ENCODE results near the gene LRRC74B.
"Not testable (repeated sequence)": the region's sequence is repeated elsewhere in the genome, so short reads cannot be mapped to it uniquely, and the experiment has no call there.

Gene LRRC74B

GRCh38 chr22:21032868-21033688, 12.7 kb upstream of the LRRC74B start:
- no peak for DNase-seq

DNA sequence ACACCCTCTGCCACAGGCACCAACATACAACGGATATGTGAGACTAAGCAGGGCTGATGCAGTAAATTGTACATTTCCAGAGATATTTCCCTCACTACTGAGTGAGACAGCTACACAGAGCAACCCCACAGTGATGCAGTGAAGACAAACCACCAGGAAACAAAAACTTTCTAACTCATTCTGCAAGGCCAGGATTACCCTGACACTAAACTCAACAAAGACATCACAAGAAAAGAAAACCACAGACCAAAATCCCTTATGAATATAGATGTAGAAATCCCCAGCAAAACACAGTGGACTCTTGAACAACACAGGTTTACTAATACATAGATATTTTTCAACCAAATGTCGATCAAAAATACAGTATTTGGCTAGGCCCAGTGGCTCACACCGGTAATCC, 11.9 kb upstream of the LRRC74B start:
- DNase-seq = no peak

GRCh38 chr22:21034989-21035388, 10.8 kb upstream of the LRRC74B start:
- DNase-seq = no peak

GRCh38 chr22:21038405-21038804, 7.3 kb upstream of the LRRC74B start:
- DNase-seq = no peak

DNA sequence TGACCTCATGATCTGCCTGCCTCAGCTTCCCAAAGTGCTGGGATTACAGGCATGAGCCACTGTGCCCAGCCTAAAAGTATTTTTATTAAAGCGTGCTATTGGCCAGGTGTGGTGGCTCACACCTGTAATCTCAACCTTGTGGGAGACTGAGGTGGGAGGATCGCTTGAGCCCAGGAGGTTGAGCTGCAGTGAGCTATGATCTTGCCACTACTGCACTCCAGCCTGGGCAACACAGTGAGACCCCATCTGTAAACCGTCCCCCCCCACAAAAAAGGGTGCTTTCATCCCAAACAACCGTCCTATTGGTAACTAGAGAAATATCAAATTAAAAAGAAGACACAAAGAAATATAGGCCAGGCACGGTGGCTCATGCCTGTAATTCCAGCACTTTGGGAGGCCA, 6.6 kb upstream of the LRRC74B start:
- DNase-seq = not testable (repeated sequence)

GRCh38 chr22:21041937-21042336, 3.8 kb upstream of the LRRC74B start:
- no peak for DNase-seq

GRCh38 chr22:21042978-21043859, 2.5 kb upstream of the LRRC74B start:
- DNase-seq = no peak

DNA sequence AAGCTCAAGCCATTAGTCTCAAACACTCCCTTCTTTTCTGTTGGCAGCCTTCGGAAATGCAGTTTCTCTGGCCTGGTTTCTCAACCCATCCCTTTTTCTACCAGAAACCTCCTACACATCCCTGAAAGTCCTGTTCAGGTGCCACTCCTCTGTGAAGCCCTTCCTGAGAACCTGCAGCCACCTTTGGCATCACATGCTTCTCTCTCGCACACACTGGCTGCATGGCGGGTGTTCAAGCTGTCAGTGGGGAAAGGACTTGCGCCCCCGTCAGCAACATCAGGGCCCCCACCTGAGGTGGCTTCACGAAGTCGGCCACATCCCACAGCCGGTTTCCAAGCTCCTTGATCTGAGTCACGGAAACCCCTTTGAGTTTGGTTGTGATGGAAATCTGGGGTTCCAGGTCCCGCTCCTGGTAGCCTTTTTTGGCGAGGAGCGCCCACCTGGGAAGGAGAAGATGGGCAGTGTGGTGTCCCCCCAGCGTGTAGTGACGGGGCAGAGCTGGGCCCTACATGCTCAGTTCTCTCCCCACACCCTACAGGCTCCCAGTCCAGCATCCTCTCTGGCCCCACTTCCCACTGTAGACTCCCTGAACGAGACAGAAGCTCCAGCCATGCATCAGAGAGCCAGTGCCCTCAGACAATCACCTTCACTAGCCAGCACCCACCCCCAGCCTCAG, 1.7 kb upstream of the LRRC74B start:
- no peak for DNase-seq

DNA sequence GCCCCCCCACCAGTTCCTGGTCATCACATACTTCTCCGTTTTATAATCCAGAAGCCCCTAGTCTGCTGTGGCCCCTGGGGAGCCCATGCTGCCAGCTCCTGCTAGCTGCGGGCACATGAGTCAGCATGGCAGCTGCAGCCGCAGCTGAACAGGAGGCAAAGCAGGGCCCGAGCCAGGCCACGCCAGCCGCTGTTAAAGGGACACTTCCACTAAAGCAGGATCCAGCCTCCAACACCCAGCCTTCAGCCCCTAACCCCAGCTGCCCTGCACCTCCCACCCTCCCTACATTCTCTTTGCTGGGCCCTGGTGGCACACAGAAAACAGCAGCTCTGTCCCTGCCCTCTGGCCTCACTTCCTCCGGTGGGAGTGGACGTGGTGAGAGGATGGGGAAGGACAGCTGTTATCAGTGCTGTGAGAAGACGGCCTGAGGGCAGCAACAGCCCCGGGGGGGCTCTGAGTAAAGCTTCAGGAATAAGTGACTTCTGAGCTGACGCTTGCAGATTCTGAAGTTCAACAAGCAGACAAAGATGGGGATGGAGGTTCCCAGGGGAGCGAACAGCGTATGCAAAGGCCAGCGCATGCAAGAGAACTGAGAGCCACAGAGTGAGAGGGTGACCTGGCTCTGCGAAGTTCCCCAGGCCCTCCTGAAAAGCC, 688 bp upstream of the LRRC74B start:
- no peak for DNase-seq

DNA sequence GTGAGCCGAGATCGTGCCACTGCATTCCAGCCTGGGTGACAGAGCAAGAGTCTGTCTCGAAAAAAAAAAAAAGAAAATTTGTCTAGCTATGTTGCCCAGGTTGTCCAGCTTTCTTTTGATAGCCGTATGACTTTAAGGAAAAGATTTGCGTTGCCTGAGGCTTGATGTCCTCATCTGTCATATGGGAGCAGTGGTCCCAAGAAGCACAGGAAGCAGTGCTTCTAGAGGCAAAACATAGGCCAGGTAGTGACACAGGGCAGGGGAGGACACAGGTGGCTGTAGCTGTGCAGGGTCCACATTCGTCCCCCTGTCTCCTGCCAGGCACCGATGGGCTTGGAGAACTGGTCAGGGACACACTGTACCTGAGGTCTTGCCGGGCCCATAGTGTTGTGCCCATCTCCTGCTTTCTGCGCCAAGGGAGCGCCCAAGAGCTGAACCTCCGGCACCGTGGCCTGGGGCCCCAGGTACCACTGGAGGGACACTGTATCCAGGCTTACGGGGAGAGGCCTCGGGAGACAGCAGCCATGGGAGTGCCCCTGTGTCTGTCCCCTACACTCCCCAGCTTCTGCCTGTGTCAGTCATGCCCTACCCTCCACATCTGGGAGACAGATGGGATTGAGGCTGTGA, 1.4 kb downstream of the LRRC74B start:
- DNase-seq = no peak

DNA sequence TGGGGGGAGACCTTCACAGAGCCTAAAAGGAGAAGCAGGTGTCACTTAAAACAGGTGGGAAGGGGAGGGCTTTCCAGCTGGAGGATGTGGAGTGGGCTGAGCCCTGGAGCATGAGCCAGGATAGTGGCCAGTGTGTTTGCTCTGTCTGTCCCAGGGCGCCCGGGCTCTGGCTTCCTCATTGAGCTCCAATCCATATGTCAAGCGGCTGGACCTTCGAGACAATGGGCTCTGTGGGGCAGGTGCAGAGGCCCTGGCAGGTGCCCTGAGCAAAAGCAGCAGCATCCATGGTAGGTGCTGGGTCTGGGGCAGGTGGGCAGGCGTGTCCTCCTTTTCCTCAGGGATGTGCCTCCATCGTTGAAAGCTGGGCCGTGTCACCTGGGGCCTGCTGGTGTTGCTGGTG, 2.0 kb downstream of the LRRC74B start:
- no peak for DNase-seq

DNA sequence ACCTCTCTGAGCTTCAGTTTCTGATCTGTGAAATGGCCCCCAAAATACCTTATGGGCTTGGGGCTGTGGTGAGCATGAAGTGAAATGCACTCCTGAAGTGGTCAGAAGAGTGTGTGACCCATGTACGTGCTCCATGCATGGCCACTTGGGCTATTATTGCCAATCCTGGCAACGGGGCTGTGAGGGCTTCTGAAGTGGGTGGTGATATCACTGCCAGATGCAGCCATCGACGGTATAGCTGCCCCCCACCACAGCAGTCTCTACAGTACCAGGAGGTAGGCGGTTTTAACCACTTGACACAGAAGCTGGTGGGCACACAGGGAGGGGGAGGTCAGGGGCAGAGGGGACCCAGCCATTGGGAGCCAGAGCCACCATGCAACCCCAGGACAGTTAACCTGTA, 2.7 kb downstream of the LRRC74B start:
- not testable (repeated sequence) for DNase-seq

DNA sequence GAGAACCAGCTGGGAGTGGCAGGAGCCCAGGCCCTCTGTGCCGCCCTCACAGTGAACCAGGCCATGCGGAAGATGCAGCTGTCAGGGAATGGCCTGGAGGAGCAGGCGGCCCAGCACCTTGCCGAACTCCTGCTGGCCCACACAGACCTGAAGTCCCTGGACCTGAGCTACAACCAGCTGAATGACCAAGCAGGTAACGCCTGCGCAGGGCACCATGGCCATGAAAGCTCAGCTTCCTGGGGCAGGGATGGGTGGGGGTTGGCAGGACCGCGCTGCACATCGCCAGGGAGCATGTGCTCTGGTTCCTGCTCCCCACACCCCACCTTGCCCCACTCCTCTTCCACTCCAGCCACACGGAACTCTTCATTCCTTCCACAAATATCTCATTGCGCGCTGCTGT, 3.2 kb downstream of the LRRC74B start:
- not testable (repeated sequence) for DNase-seq

- no peak for DNase-seq
Measured at GRCh38 chr22:21051145-21051830, 5.5 kb downstream of the LRRC74B start.

GRCh38 chr22:21051831-21052400, 6.2 kb downstream of the LRRC74B start:
- DNase-seq = no peak

- DNase-seq = no peak
Measured at GRCh38 chr22:21052715-21053459, 7.1 kb downstream of the LRRC74B start.

DNA sequence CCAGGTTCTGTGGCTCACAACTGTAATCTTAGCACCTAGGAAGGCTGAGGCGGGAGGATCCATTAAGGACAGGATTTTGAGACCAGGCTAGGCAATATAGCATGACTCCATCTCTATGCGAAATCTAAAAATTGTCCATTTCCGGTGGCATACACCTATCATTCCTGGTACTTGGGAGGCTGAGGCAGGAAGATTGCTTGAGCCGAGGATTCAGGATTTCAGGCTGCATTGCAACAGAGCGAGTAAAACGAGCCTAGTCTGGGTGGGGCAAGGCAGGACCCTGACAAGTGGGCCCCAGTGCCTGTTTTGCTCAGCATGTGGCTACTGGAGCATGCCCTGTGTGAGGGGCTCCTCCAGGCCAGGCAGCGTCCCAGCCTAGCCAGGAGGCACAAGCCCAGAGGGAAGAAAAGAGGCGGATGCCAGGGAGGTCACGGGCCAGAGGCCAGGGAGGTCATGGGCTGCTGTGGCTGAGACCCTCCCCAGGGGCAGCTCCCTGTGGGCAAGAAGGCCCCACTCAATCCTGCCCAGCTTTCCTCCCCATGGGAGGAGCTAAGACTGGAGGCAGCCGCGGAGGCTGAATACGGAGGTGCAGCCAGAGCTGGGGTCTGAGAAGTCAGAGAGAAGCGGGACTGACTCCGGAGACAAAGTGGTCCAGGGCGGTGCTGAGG, 8.4 kb downstream of the LRRC74B start:
- no peak for DNase-seq

DNA sequence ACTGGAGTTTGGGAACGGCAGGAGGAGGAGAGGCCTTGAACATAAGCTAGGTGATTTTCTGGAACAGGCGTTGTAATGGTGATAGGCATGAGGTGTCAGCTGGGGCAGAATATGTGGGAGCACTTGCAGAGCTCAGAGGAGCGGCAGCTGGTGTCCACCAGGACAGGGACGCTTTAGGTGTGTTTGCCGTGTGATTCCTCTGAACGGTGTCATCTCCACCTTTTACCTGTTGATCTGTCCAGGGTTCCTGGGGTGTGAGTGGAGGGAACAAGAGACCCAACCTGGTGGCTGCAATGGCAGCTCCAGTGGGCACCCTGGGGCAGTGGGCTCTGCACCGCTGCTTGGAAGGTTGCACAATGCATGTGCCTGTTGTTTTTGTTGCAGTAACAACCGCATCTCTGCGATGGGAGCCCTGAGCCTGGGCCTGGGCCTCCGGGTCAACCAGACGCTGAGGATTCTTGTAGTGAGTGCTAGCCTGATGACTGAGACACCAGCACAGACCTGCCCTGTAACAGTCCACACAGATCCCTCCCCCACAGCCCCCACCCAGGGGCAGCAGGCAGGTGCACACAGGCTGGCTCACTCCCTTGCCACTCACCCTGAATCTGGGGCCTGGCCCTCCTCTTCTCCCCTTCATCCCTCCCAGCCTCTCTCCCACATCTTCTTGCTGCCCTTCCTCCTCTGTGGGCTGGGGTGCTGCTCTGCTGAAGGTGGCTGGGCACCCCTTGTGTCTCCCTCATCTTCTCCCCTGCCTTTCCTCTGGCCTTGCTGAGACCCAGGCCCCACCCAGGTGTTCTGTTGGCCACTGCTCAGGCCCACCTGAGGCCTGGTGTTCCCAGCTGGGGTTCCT, 9.2 kb downstream of the LRRC74B start:
- DNase-seq = no peak

DNA sequence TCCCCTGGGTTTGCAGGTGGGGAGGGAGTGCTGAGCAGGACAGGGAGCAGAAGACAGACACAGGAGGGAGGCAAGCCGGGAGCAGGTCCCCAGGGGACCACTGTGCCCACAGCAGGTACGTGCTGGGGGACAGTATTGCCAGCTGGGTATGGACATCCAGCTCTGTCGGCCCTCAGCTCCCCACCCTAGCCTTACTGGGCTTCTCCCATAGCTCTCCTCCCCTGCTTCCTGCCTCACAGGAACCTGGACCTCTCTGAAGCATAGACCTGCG, 9.8 kb downstream of the LRRC74B start:
- no peak for DNase-seq

Measured in T-helper 9 cell (primary cell).